RWPE2 (cell line): Measurements from ENCODE around the gene TM4SF1.

Experiments
- ATAC-seq: fragments of 200-7000 bp; cut with Tn5 transposase; 3 replicates; pipeline ENCODE4 v1.9.1; 2021; ENCODE audit warnings: low read depth
- DNase-seq: peaks from one replicate; pipeline ENCODE4 v3.0.0-alpha.2; 2020; ENCODE audit warnings: low spot score
- H3K27ac ChIP-seq: fragments of 450-650 bp; 2 replicates; pipeline ENCODE4 v1.5.1; 2017; ENCODE audit warnings: mild to moderate bottlenecking; ENCODE audit not compliant: poor library complexity, severe bottlenecking
- H3K27me3 ChIP-seq: fragments of 250-450 bp; sonication (Bioruptor Pico); 2 replicates; pipeline ENCODE4 v1.5.1; 2021; ENCODE audit warnings: mild to moderate bottlenecking, moderate library complexity; ENCODE audit not compliant: insufficient read depth, poor library complexity, severe bottlenecking
- H3K36me3 ChIP-seq: fragments of 250-450 bp; sonication (Bioruptor Pico); 2 replicates; pipeline ENCODE4 v1.5.1; 2020; ENCODE audit warnings: low read depth, mild to moderate bottlenecking, moderate library complexity
- H3K4me1 ChIP-seq: fragments of 250-450 bp; sonication (Bioruptor Pico); 2 replicates; pipeline ENCODE4 v1.5.1; 2021; ENCODE audit warnings: mild to moderate bottlenecking, moderate library complexity; ENCODE audit not compliant: insufficient read depth, poor library complexity, severe bottlenecking
- H3K4me3 ChIP-seq: fragments of 250-450 bp; sonication (Bioruptor Pico); 2 replicates; pipeline ENCODE4 v1.5.1; 2021; ENCODE audit warnings: mild to moderate bottlenecking, moderate library complexity; ENCODE audit not compliant: severe bottlenecking
- H3K9me3 ChIP-seq: fragments of 250-450 bp; sonication (Bioruptor Pico); 2 replicates; pipeline ENCODE4 v1.5.1; 2021; ENCODE audit warnings: mild to moderate bottlenecking, moderate library complexity; ENCODE audit not compliant: severe bottlenecking
- TF ChIP-seq, protein P1 (sequence below): fragments of 450-650 bp; IDR thresholded peaks from one replicate; pipeline ENCODE4 v1.5.1; 2017; ENCODE audit warnings: mild to moderate bottlenecking, moderate library complexity; ENCODE audit not compliant: poor library complexity, severe bottlenecking

The TM4SF1 gene

DNA sequence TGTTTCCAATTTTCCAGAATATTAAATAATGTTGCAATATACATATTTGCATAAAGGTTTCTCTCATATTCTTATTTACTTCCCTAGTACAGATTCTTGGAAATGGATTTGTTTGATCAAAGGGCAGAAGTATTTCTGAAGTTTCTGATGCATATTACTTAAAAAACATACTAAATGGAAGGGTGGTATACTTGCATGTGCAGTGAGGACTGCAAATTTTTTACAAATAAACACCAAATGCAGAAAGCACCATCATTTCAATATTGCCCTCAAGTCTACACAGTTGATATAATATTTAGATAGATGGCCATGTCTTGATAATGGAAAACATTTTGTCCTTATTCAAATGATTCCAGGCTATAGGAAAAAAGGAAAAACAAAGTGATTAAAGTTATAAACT lies 56.3 kb downstream of the TM4SF1 start:
- DNase-seq: no peak
- TF ChIP-seq, protein P1, sequence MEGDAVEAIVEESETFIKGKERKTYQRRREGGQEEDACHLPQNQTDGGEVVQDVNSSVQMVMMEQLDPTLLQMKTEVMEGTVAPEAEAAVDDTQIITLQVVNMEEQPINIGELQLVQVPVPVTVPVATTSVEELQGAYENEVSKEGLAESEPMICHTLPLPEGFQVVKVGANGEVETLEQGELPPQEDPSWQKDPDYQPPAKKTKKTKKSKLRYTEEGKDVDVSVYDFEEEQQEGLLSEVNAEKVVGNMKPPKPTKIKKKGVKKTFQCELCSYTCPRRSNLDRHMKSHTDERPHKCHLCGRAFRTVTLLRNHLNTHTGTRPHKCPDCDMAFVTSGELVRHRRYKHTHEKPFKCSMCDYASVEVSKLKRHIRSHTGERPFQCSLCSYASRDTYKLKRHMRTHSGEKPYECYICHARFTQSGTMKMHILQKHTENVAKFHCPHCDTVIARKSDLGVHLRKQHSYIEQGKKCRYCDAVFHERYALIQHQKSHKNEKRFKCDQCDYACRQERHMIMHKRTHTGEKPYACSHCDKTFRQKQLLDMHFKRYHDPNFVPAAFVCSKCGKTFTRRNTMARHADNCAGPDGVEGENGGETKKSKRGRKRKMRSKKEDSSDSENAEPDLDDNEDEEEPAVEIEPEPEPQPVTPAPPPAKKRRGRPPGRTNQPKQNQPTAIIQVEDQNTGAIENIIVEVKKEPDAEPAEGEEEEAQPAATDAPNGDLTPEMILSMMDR: no peak
- no peak for ATAC-seq

DNA sequence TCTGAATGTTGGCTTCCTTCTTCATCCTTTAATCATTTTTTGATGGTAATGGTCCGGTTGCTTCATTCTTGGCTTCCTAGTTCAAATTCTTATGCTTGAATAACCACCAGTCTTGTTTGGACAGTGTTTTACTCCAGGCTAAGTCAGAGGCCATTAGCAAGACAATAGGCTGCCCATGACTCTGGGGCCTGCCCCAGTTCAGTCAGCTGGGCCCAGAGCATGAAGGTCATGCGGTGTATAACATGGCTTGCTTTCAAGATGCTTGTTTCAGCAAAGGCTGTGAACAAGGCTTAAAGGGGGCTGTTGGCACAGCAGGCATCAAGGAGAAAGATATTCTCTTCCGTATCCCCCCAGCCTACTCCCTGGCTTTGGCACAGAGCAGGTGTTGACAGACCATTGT lies 57.7 kb downstream of the TM4SF1 start:
- ATAC-seq (no peak), DNase-seq (no peak)
- no peak overlapping the region for H3K27ac ChIP-seq

More for the DNA sequence above, 56.3 kb downstream of the TM4SF1 start:
- H3K9me3 ChIP-seq: no peaks in the 10 kb centered on the region
- H3K27ac ChIP-seq: no peak overlapping the region
- no peaks in the 10 kb centered on the region for H3K36me3 ChIP-seq
- no peak overlapping the region for H3K4me3 ChIP-seq
- H3K27me3 ChIP-seq: no peaks in the 10 kb centered on the region
- H3K4me1 ChIP-seq: peaks cover 6% of the 10 kb centered on the region

More for the DNA sequence above, 57.7 kb downstream of the TM4SF1 start:
- H3K9me3 ChIP-seq: no peaks in the 10 kb centered on the region
- no peaks in the 10 kb centered on the region for H3K36me3 ChIP-seq
- H3K4me3 ChIP-seq: no peak overlapping the region
- TF ChIP-seq, protein P1: no peak
- peaks cover 12% of the 10 kb centered on the region for H3K4me1 ChIP-seq
- H3K27me3 ChIP-seq: no peaks in the 10 kb centered on the region
